ENCODE data around the gene TPRX2. TPM values are rescaled to one million over a fixed set of nuclear protein-coding genes. Genes with fewer than 3 reads are reported as not detected.

Gene TPRX2
- total RNA-seq, 1 experiment from 2014 or later, result not detected

GRCh38 chr19:47848425-47848822, 10.6 kb upstream of the TPRX2 start:
- no peak overlapping the region for H3K4me3 ChIP-seq (ENCODE audit: low read length)
- H3K27ac ChIP-seq (ENCODE audit: low read length), result no peak overlapping the region
- intact Hi-C loops (cut with micrococcal nuclease), result no loop called here
- no peaks in the 10 kb centered on the region for H3K79me2 ChIP-seq (ENCODE audit: low read length)
- H3K9me3 ChIP-seq (ENCODE audit: low read length), result no peaks in the 10 kb centered on the region
- H3K9ac ChIP-seq (ENCODE audit: low read length), result no peak overlapping the region
- no peak overlapping the region for H2AFZ ChIP-seq (ENCODE audit: low read length)
- ChIA-PET CTCF (no interaction called here), POLR2A (ENCODE audit: unreplicated experiment) (no interaction called here)
- DNase-seq (no peak), ATAC-seq (no peak)
- no peaks in the 10 kb centered on the region for H3K4me1 ChIP-seq (ENCODE audit: insufficient read depth, low read length)
- no peaks in the 10 kb centered on the region for H3K36me3 ChIP-seq (ENCODE audit: low read depth, low read length)
- no peaks in the 10 kb centered on the region for H3F3A ChIP-seq (ENCODE audit: low read length, unreplicated experiment)
- TF ChIP-seq EZH2 (IDR thresholded peaks at IDR 0.05; ENCODE audit: low read length, unreplicated experiment), result no peak
- no peak for TF ChIP-seq CTCF (conservative IDR thresholded peaks at IDR 0.05; ENCODE audit: low read depth, low read length)
- no peak for TF ChIP-seq EZH2phosphoT487 (IDR thresholded peaks at IDR 0.05; ENCODE audit: borderline replicate concordance, low read length)
- H4K20me1 ChIP-seq (ENCODE audit: low read length), result no peaks in the 10 kb centered on the region
- peaks cover 7% of the 10 kb centered on the region; the same call in 1 of the 2 replicates for H3K27me3 ChIP-seq (ENCODE audit: low read length)
- no TSS peak for BruUV-seq (replicated peaks)
- no peak overlapping the region for H3K4me2 ChIP-seq (ENCODE audit: low read length)
- no peaks in the 10 kb centered on the region for H3K9me2 ChIP-seq (replicated peaks; ENCODE audit: low read length)

- no peak overlapping the region for H3K4me3 ChIP-seq (ENCODE audit: low read length)
- no peak overlapping the region for H3K4me2 ChIP-seq (ENCODE audit: low read length)
- no peak overlapping the region for H3K9ac ChIP-seq (ENCODE audit: low read length)
- BruUV-seq (replicated peaks), result no TSS peak
- no peaks in the 10 kb centered on the region for H3K9me3 ChIP-seq (ENCODE audit: low read length)
- no peaks in the 10 kb centered on the region for H3K4me1 ChIP-seq (ENCODE audit: insufficient read depth, low read length)
- intact Hi-C loops (cut with micrococcal nuclease), result no loop called here
- ChIA-PET POLR2A (ENCODE audit: unreplicated experiment) (no interaction called here), CTCF (no interaction called here)
- DNase-seq (no peak), ATAC-seq (no peak)
- TF ChIP-seq EZH2 (IDR thresholded peaks at IDR 0.05; ENCODE audit: low read length, unreplicated experiment), result no peak
- no peaks in the 10 kb centered on the region for H4K20me1 ChIP-seq (ENCODE audit: low read length)
- no peaks in the 10 kb centered on the region for H3F3A ChIP-seq (ENCODE audit: low read length, unreplicated experiment)
- H3K27ac ChIP-seq (ENCODE audit: low read length), result no peak overlapping the region
- no peaks in the 10 kb centered on the region for H3K9me2 ChIP-seq (replicated peaks; ENCODE audit: low read length)
- no peaks in the 10 kb centered on the region for H3K79me2 ChIP-seq (ENCODE audit: low read length)
- H3K36me3 ChIP-seq (ENCODE audit: low read depth, low read length), result no peaks in the 10 kb centered on the region
- no peak overlapping the region for H2AFZ ChIP-seq (ENCODE audit: low read length)
- peaks cover 7% of the 10 kb centered on the region; the same call in 1 of the 2 replicates for H3K27me3 ChIP-seq (ENCODE audit: low read length)
These were observed 10.1 kb upstream of the TPRX2 start for GRCh38 chr19:47848823-47849473.

- no peak overlapping the region for H3K9ac ChIP-seq (ENCODE audit: low read length)
- no peaks in the 10 kb centered on the region for H3K4me1 ChIP-seq (ENCODE audit: insufficient read depth, low read length)
- H3F3A ChIP-seq (ENCODE audit: low read length, unreplicated experiment), result no peaks in the 10 kb centered on the region
- TF ChIP-seq CTCF (conservative IDR thresholded peaks at IDR 0.05; ENCODE audit: low read depth, low read length) (no peak), EZH2phosphoT487 (IDR thresholded peaks at IDR 0.05; ENCODE audit: borderline replicate concordance, low read length) (no peak), EZH2 (IDR thresholded peaks at IDR 0.05; ENCODE audit: low read length, unreplicated experiment) (no peak)
- no peaks in the 10 kb centered on the region for H3K9me3 ChIP-seq (ENCODE audit: low read length)
- H3K4me3 ChIP-seq (ENCODE audit: low read length), result no peak overlapping the region
- peaks cover 7% of the 10 kb centered on the region for H3K27me3 ChIP-seq (ENCODE audit: low read length)
- POLR2A ChIA-PET (ENCODE audit: unreplicated experiment), result no interaction called here
- no peaks in the 10 kb centered on the region for H3K79me2 ChIP-seq (ENCODE audit: low read length)
- no peak for ATAC-seq
- CTCF ChIA-PET, result no interaction called here
- H3K9me2 ChIP-seq (replicated peaks; ENCODE audit: low read length), result no peaks in the 10 kb centered on the region
- BruUV-seq (replicated peaks), result no TSS peak
- DNase-seq, result no peak
- H3K27ac ChIP-seq (ENCODE audit: low read length), result no peak overlapping the region
- intact Hi-C loops (cut with micrococcal nuclease), result no loop called here
- no peaks in the 10 kb centered on the region for H4K20me1 ChIP-seq (ENCODE audit: low read length)
- no peak overlapping the region for H3K4me2 ChIP-seq (ENCODE audit: low read length)
- H3K36me3 ChIP-seq (ENCODE audit: low read depth, low read length), result no peaks in the 10 kb centered on the region
- no peak overlapping the region for H2AFZ ChIP-seq (ENCODE audit: low read length)
These were observed 6.0 kb upstream of the TPRX2 start for GRCh38 chr19:47853003-47853402.

Data from PC-3 (cell line).